Stimulated activated naive B cell treated with anti-CD40 and anti-IgM and Interleukin-4, amounts not matched to agents 10 μg/mL and 1 μg/mL and 100 μg/mL, for 72 hours (primary cell): ENCODE results near the gene MORF4L1.
"Not testable (repeated sequence)": the region's sequence is repeated elsewhere in the genome, so short reads cannot be mapped to it uniquely, and the experiment has no call there.

Source experiments
- ATAC-seq, 2 donors: fragments of 150-1000 bp; cut with Tn5 transposase; replicated peaks; 2 replicates each; pipeline ENCODE4 v1.10.0; 2021; ENCODE audit warnings: moderate library complexity in 1 of 2
- DNase-seq: peaks from one replicate; pipeline ENCODE4 v3.0.0; 2021
- H3K27ac Mint-ChIP-seq: one replicate; pipeline ENCODE4 v1.8.0; 2022; ENCODE audit warnings: mild to moderate bottlenecking, mixed read lengths
- H3K27me3 Mint-ChIP-seq, 2 donors: one replicate each; pipeline ENCODE4 v1.8.0; 2022; ENCODE audit warnings: mixed read lengths in 2 of 2
- H3K36me3 Mint-ChIP-seq, 2 donors: one replicate each; pipeline ENCODE4 v1.8.0; 2022; ENCODE audit warnings: mixed read lengths in 2 of 2, mild to moderate bottlenecking in 1 of 2
- H3K4me1 Mint-ChIP-seq, 2 donors: one replicate each; pipeline ENCODE4 v1.8.0; 2022; ENCODE audit warnings: mixed read lengths in 2 of 2, mild to moderate bottlenecking in 1 of 2
- H3K4me3 Mint-ChIP-seq, 2 donors: one replicate each; pipeline ENCODE4 v1.8.0; 2022; ENCODE audit warnings: mild to moderate bottlenecking in 2 of 2, mixed read lengths in 2 of 2, moderate library complexity in 1 of 2
- H3K9me3 Mint-ChIP-seq, 2 donors: one replicate each; pipeline ENCODE4 v1.8.0; 2022; ENCODE audit warnings: mixed read lengths in 2 of 2, mild to moderate bottlenecking in 1 of 2

The MORF4L1 gene

GRCh38 chr15:78872972-78873792 is 492 bp downstream of the MORF4L1 start:
- DNase-seq = peak; percentile 86
- Mint-ChIP-seq H3K36me3 (peaks cover 19 to 27% of the 10 kb centered on the region in 2 donors), H3K27me3 (no peaks in the 10 kb centered on the region), H3K9me3 (no peaks in the 10 kb centered on the region), H3K4me3 (peak overlapping the region; percentile 83 to 98), H3K27ac (peak overlapping the region; percentile 100), H3K4me1 (peaks cover 19 to 37% of the 10 kb centered on the region in 2 donors)
- peak; percentile 73 to 75 for ATAC-seq

GRCh38 chr15:78873793-78874765 is 1.4 kb downstream of the MORF4L1 start:
- no peaks in the 10 kb centered on the region for H3K27me3 Mint-ChIP-seq
- peak overlapping the region; percentile 100 for H3K27ac Mint-ChIP-seq
- H3K9me3 Mint-ChIP-seq = no peaks in the 10 kb centered on the region
- ATAC-seq (no peak), DNase-seq (no peak)
- peaks cover 21 to 43% of the 10 kb centered on the region in 2 donors for H3K4me1 Mint-ChIP-seq
- peaks cover 19 to 29% of the 10 kb centered on the region in 2 donors for H3K36me3 Mint-ChIP-seq
- H3K4me3 Mint-ChIP-seq = peak overlapping the region; percentile 83 to 98

GRCh38 chr15:78875107-78875914 is 2.6 kb downstream of the MORF4L1 start:
- Mint-ChIP-seq H3K4me1 (peaks cover 23 to 50% of the 10 kb centered on the region in 2 donors), H3K27ac (peak overlapping the region; percentile 100)
- ATAC-seq = no peak

GRCh38 chr15:78876954-78877353 is 4.3 kb downstream of the MORF4L1 start:
- not testable (repeated sequence) for H3K9me3 Mint-ChIP-seq, DNase-seq, H3K27ac Mint-ChIP-seq, H3K27me3 Mint-ChIP-seq, ATAC-seq
- peak overlapping the region in 1 of 2 donors; percentile 25 for H3K4me3 Mint-ChIP-seq
- H3K4me1 Mint-ChIP-seq = peaks cover 20 to 57% of the 10 kb centered on the region in 2 donors
- H3K36me3 Mint-ChIP-seq = peaks cover 25 to 32% of the 10 kb centered on the region in 2 donors

More at GRCh38 chr15:78875107-78875914, 2.6 kb downstream of the MORF4L1 start:
- peak overlapping the region; percentile 83 to 98 for H3K4me3 Mint-ChIP-seq
- H3K36me3 Mint-ChIP-seq = peaks cover 19 to 29% of the 10 kb centered on the region in 2 donors
- H3K27me3 Mint-ChIP-seq = no peaks in the 10 kb centered on the region
- no peak for DNase-seq
- no peaks in the 10 kb centered on the region for H3K9me3 Mint-ChIP-seq

GRCh38 chr15:78878356-78878755 is 5.7 kb downstream of the MORF4L1 start:
- Mint-ChIP-seq H3K9me3 (no peaks in the 10 kb centered on the region), H3K27ac (peak overlapping the region; percentile 17), H3K4me3 (peak overlapping the region in 1 of 2 donors; percentile 14), H3K36me3 (peaks cover 20 to 34% of the 10 kb centered on the region in 2 donors), H3K4me1 (peaks cover 20 to 63% of the 10 kb centered on the region in 2 donors), H3K27me3 (no peaks in the 10 kb centered on the region)
- DNase-seq (no peak), ATAC-seq (no peak)

GRCh38 chr15:78879517-78880241 is 7.0 kb downstream of the MORF4L1 start:
- Mint-ChIP-seq H3K4me3 (no peak overlapping the region), H3K4me1 (peaks cover 19 to 52% of the 10 kb centered on the region in 2 donors), H3K36me3 (peaks cover 16 to 26% of the 10 kb centered on the region in 2 donors), H3K9me3 (no peaks in the 10 kb centered on the region), H3K27ac (peak overlapping the region; percentile 37), H3K27me3 (no peaks in the 10 kb centered on the region)
- DNase-seq = no peak
- no peak for ATAC-seq

- no peaks in the 10 kb centered on the region for H3K9me3 Mint-ChIP-seq
- H3K27ac Mint-ChIP-seq = no peak overlapping the region
- peaks cover 12 to 21% of the 10 kb centered on the region in 2 donors for H3K36me3 Mint-ChIP-seq
- H3K4me3 Mint-ChIP-seq = no peak overlapping the region
- no peak for DNase-seq
- no peak for ATAC-seq
- H3K4me1 Mint-ChIP-seq = peaks cover 14 to 47% of the 10 kb centered on the region in 2 donors
- no peaks in the 10 kb centered on the region for H3K27me3 Mint-ChIP-seq
Measured at GRCh38 chr15:78880242-78880533, 7.5 kb downstream of the MORF4L1 start.

- Mint-ChIP-seq H3K36me3 (peaks cover 10 to 19% of the 10 kb centered on the region in 2 donors), H3K27ac (no peak overlapping the region), H3K4me3 (no peak overlapping the region), H3K4me1 (peaks cover 11 to 41% of the 10 kb centered on the region in 2 donors), H3K27me3 (no peaks in the 10 kb centered on the region), H3K9me3 (no peaks in the 10 kb centered on the region)
- no peak for DNase-seq
- no peak for ATAC-seq
Measured at GRCh38 chr15:78880813-78881212, 8.1 kb downstream of the MORF4L1 start.

GRCh38 chr15:78881681-78882080 is 9.0 kb downstream of the MORF4L1 start:
- Mint-ChIP-seq H3K4me3 (no peak overlapping the region), H3K27ac (no peak overlapping the region), H3K36me3 (peaks cover 14 to 26% of the 10 kb centered on the region in 2 donors), H3K9me3 (no peaks in the 10 kb centered on the region), H3K4me1 (peaks cover 9 to 43% of the 10 kb centered on the region in 2 donors), H3K27me3 (no peaks in the 10 kb centered on the region)
- ATAC-seq = no peak
- no peak for DNase-seq

GRCh38 chr15:78889000-78889399 is 16.3 kb downstream of the MORF4L1 start:
- no peak overlapping the region for H3K4me3 Mint-ChIP-seq
- no peak for ATAC-seq
- H3K9me3 Mint-ChIP-seq = no peaks in the 10 kb centered on the region
- H3K36me3 Mint-ChIP-seq = peaks cover 31 to 41% of the 10 kb centered on the region in 2 donors
- no peak for DNase-seq
- H3K27ac Mint-ChIP-seq = no peak overlapping the region
- H3K27me3 Mint-ChIP-seq = no peaks in the 10 kb centered on the region
- peaks cover 5 to 24% of the 10 kb centered on the region in 2 donors for H3K4me1 Mint-ChIP-seq

GRCh38 chr15:78893538-78893937 is 20.8 kb downstream of the MORF4L1 start:
- Mint-ChIP-seq H3K36me3 (peaks cover 46 to 47% of the 10 kb centered on the region in 2 donors), H3K27ac (no peak overlapping the region), H3K27me3 (no peaks in the 10 kb centered on the region), H3K4me3 (peak overlapping the region in 1 of 2 donors; percentile 30), H3K9me3 (no peaks in the 10 kb centered on the region), H3K4me1 (peaks cover 5 to 23% of the 10 kb centered on the region in 2 donors)
- DNase-seq (no peak), ATAC-seq (no peak)

- no peak overlapping the region for H3K27ac Mint-ChIP-seq
- no peak overlapping the region for H3K4me3 Mint-ChIP-seq
- peaks cover 49 to 51% of the 10 kb centered on the region in 2 donors for H3K36me3 Mint-ChIP-seq
- peaks cover 5 to 23% of the 10 kb centered on the region in 2 donors for H3K4me1 Mint-ChIP-seq
- H3K9me3 Mint-ChIP-seq = no peaks in the 10 kb centered on the region
- H3K27me3 Mint-ChIP-seq = no peaks in the 10 kb centered on the region
- DNase-seq (no peak), ATAC-seq (no peak)
Measured at GRCh38 chr15:78895471-78895870, 22.8 kb downstream of the MORF4L1 start.

- Mint-ChIP-seq H3K9me3 (no peaks in the 10 kb centered on the region), H3K4me1 (peaks cover 10 to 20% of the 10 kb centered on the region in 2 donors), H3K27me3 (no peaks in the 10 kb centered on the region), H3K4me3 (no peak overlapping the region), H3K27ac (peak overlapping the region; percentile 65), H3K36me3 (peaks cover 46 to 50% of the 10 kb centered on the region in 2 donors)
- ATAC-seq = no peak
- DNase-seq = no peak
Measured at GRCh38 chr15:78898540-78898939, 25.9 kb downstream of the MORF4L1 start.
